Effector CD4-positive, alpha-beta T cell (primary cell): Measurements from ENCODE around the gene MORN1.

Source experiments
- DNase-seq: peaks from one replicate; pipeline ENCODE4 v3.0.0-alpha.2; 2020

MORN1 gene

GRCh38 chr1:2349806-2350205 is 41.5 kb downstream of the MORN1 start:
- DNase-seq, result no peak

GRCh38 chr1:2348346-2349325 is 42.7 kb downstream of the MORN1 start:
- DNase-seq, result peak; percentile 1

GRCh38 chr1:2347896-2348295 is 43.5 kb downstream of the MORN1 start:
- no peak for DNase-seq

GRCh38 chr1:2347409-2347785 is 44.0 kb downstream of the MORN1 start:
- DNase-seq, result no peak

DNA sequence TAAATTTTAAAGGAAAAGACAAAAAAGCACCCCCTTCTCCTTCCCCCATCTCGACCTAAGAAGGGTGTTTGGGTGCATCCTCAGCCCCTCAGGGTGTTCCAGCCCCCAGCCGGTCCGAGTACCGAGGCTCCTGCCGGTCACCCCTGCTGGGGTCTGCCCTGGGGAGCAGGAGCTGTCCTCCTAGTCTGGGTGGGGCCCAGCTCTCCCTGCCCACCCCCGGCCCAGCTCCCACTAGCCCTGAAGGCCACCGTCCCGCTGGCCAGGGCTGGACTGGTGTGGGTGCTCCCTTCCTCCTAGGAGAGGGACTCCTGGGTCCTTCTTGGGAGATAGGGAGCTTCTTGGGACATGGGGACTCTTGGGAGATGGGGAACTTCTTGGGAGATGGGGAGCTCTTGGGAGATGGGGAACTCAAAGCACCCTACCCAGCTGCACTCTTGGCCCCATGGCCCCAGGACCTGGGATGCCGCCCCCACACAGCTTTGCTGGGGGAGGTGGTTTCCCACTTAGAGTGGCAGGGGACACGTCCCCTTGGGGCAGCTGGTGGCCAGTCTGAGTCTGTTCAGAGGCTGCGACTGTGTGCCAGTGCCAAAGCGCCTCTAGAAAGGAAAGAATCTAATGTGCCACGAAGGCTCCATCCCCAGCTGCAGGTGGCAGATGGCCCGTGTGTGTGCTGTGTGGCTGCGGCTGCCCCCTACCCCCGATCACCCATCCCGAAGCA is 44.5 kb downstream of the MORN1 start:
- DNase-seq, result no peak

DNA sequence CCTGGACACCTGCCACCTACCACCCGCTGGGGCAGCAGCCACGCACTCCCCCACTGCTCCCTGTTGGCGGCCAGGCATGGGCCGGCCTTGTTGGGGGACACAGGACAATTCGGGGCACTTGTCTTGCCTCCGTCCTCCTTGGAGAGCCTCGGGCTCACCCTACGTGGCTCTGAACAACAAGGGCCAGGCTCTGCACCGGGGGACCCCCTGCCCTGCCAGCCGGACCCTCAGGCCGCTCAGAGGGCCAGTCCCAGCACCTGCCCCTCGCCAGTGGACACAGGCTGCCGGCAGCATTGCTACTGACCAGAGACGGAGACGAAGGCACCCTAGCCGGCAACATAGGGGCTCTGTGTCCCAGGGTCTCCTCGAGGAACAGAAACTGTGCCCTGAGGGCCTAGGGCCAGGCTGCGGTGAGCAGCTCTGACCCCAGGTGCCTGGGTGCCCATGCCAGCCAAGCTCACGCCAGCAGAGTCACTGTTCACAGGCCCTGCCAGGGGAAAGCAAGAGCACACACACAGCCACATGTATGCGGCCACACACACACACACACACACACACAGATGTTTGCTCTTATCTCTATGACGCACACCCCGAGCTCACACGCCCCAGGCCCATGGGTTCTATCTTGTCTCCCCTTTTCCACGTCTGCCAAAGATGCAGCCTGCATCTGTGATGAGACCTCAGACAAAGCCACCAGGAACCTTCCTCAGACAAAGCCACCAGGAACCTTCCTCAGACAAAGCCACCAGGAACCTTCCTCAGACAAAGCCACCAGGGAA is 45.9 kb downstream of the MORN1 start:
- peak; percentile 1 for DNase-seq

GRCh38 chr1:2344744-2345296 is 46.5 kb downstream of the MORN1 start:
- DNase-seq, result peak; percentile 2

DNA sequence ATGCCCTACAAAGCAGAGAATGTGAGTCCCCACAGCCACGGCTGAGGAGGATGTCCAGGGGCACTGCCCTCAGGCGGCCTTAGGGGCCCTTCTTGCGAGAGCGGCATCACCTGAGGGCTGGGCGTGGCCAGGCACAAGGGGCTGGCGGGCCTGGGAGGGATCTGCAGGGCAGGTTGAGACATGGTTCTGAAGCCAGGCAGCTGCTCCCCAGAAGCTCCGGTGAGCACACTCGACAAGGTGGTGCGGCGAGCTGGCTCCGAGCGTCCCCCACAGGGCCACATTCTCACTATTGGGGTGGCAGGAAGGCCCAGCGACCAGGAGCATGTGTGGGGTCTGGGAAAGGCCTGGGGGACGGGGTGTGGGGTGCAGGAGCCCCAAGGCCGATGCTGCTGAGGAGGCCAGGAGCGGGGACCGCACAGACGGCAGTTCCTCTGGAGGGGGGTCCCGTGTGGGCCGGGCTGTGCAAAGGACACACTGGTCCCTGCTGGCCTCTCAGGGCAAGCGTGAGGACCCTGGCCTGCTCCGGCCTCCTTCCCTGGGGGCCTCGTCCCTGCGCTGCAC is 47.2 kb downstream of the MORN1 start:
- no peak for DNase-seq

GRCh38 chr1:2343023-2343935 is 48.1 kb downstream of the MORN1 start:
- no peak for DNase-seq

DNA sequence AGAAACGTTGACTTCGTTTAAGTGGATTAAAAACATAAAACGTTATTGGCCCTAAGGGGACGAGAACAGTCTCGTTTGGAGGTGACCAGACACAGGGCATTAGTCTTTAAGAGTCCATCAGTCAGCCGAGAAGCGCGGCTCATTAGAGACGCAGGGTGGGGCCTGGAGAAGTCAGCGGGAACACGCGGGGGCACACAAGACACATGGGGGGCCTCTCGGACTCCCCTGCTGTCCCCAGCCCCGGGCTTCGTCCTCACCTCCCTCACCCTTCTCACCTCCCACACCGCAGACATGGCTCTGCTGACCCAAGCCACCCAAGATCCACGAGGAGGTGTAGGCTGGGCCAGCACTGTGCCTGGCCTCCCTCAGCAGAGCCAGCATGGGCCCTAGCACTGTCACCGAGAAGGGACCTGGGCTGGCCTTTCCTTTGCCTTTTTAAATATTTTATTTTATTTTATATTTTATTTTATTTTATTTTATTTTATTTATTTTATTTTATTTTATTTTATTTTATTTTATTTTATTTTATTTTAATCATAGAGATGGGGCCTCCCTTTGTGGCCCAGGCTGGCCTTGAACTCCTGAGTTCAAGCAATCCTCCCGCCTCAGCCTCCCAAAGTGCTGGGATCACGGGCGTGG is 48.9 kb downstream of the MORN1 start:
- DNase-seq, result no peak

GRCh38 chr1:2341706-2342383 is 49.5 kb downstream of the MORN1 start:
- DNase-seq, result no peak

DNA sequence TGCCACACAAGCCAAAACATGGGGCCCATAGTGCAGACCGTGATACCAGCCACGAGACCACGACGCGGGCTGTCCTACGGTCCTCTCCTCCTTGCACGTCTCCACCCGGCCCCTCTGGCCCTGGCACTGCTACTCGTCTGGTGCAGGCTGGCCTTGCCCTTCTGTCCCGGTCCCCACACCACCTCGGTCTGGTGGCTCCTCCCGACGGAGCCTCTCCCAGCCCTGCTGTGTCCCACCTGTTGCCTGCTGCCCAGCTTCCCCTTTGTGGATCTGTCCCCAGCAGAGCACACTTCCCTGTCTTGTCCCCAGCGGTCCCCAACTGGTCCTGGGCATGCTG is 50.5 kb downstream of the MORN1 start:
- no peak for DNase-seq

DNA sequence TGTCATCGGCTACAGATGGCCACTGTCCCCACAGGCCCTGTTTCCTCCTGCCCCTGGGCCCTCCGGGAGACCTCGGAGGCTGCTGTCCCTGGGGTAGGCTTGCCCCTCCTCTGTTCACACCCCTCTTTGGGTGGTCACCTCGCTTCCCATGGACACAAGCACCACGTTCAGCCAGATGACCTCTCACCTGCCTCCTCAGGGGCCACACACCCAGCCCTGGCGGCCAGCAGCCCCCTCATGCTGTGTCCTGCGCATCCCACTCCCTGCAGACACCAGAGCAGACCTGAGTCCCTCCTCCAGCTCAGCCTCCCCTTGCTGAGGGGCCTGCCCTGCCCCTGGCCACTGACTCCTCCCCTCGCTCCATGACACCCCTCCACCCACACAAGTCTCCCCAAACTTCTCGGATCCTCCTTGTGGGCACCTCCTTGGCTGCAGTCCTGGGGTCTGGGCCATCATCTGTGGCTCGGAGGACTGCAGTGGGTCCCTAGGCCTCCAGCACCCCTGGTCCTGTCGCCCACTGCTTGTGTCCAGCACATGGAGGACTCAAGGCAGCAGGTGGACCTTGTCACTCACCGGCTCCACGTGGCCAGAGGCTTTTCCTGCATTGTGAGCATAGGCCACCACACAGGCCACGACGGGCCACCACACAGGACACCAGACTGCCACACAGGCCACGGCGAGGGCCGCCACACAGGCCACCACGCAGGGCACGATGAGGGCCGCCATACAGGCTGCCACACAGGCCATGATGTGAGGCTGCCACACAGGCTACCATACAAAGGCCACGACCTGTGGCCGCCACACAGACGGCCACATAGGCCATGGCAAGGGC is 51.1 kb downstream of the MORN1 start:
- no peak for DNase-seq

- no peak for DNase-seq
Measured at GRCh38 chr1:2339206-2340085, 51.9 kb downstream of the MORN1 start.

DNA sequence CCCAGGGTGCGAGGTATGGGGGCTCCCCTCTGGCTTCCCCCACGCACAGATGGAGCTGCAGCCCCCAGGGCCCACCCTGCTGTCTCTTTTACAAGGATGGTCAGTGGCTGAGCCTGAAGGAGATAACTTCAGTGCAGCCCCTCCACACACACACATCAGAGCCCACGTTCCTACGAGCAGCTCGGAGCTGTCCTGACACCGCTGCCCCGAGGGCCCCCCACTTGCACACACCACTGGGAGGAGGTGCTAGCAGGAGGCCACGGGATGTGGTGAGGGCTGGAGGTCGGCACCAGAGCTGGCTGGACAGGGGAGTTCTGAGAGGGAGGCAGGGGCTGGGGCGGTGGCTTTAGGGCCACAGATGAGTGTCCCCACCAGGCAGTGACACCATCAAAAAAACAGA is 53.9 kb downstream of the MORN1 start:
- DNase-seq, result no peak

- DNase-seq, result no peak
Measured at GRCh38 chr1:2337081-2337480, 54.3 kb downstream of the MORN1 start.

DNA sequence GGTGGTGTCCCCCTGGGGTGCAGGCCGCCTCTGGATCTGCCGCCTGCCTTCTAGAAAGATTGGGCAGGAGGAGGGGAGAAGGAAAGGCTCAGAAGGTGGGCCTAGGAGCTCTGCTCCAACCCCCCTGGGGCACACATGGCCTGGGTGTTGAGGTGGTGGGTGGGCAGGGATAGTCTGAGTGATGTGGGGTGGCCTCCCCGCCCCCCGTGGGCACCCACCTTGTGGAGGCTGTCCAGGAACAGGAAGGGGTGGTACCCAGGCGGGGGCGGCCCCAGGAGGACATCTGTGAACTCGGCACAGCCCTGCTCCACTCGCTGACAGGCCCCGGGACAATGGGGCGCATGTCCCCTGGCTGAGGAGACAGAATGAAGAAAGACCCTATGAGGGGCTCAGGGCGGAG is 54.9 kb downstream of the MORN1 start:
- DNase-seq, result no peak

DNA sequence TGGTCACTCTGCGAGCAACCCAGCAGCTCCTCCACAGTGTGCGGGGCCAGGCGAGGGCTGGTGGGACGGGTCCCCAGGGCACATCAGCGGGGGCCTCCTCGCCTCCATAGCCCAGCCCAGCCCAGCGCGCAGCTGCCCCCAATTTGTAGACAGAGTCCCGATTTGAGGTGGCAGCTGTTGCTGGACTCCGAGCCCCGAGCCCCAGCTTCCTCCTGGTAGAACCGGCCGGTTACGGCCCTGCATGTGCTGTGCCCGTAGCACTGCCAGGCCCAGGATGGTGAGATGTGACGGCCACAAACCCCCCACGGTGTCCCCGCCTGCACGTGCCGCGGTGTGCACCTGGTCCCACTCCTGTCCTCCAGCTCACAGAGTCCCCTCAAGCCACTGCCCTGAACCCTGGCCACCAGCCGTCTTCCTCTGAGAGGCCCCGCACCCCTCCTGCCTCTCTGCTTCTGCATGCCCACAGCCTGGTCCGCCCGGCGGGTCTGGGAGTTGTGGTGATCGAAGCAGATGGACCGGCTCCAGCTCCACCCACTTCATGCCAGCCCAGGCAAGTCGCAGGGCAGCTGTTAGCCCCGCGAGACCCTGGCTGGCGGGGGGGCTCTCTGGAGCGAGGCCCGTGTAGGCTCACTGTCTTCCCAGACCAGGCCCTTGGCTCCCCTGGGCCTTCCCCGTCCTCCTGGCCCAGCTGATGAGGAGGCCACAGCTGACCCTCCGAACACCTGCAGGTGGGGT is 55.5 kb downstream of the MORN1 start:
- no peak for DNase-seq
